Measurements from ENCODE around the gene PLIN4. TPM values are rescaled to one million over a fixed set of nuclear protein-coding genes. Genes with fewer than 3 reads are reported as not detected.

The PLIN4 gene
- total and polyA plus RNA-seq, 10 of the 15 experiments (the other 5 are each of a cell fraction or from before 2014, with no cell fraction given): 0.01 to 0.11 (median 0.05) TPM; not detected in 2

- no peaks in the 10 kb centered on the region for H4K20me1 ChIP-seq (ENCODE audit: control insufficient read depth, insufficient read depth)
- 98% methylated on average over 7 of the region's 8 CpGs for WGBS (ENCODE audit: insufficient coverage, insufficient replicate concordance, low lambda C conversion rate, missing lambda C conversion rate)
- H3K79me2 ChIP-seq (ENCODE audit: control insufficient read depth, insufficient read depth, low read length): no peaks in the 10 kb centered on the region
- no peak for DNase-seq (ENCODE audit: low read depth, low spot score)
- ChIA-PET SMC1A (ENCODE audit: uncharacterized antibody, unreplicated experiment) (no interaction called here), CTCF (interaction anchor here (0.6 to 1.3 kb wide), 4 partner anchors 21 to 228 kb away, joined by 3 read pairs; no protein-coding TSS in a partner anchor), POLR2A (no interaction called here), RAD21 (ENCODE audit: unreplicated experiment) (interaction anchor here (0.6 kb wide), 1 partner anchor 1124 kb away, joined by 3 read pairs; no protein-coding TSS in a partner anchor)
- no peak overlapping the region for H2AFZ ChIP-seq (ENCODE audit: control insufficient read depth, low read depth, low read length)
- BruUV-seq (replicated peaks): no TSS peak
- H3K27me3 ChIP-seq (replicated peaks in 1 of 2; ENCODE audit: control insufficient read depth in 2 of 2, insufficient read depth in 2 of 2, low read length in 1 of 2): no peaks in the 10 kb centered on the region
- no peak for FAIRE-seq
- no peaks in the 10 kb centered on the region for H3K4me1 ChIP-seq (ENCODE audit: control insufficient read depth, insufficient read depth, low read length)
- TF ChIP-seq RELB (IDR thresholded peaks at IDR 0.05; ENCODE audit: low read depth) (no peak), NR2C1 (IDR thresholded peaks at IDR 0.05) (no peak), BCL11A (IDR thresholded peaks at IDR 0.05; ENCODE audit: low read depth, low read length) (no peak), SKIL (IDR thresholded peaks at IDR 0.05; ENCODE audit: low read depth, poor library complexity, severe bottlenecking) (no peak), TARDBP (IDR thresholded peaks at IDR 0.05; ENCODE audit: borderline replicate concordance) (no peak), CHD2 (IDR thresholded peaks at IDR 0.05; ENCODE audit: borderline replicate concordance, low read depth, low read length) (no peak), BRCA1 (IDR thresholded peaks at IDR 0.05; ENCODE audit: low read depth, low read length) (no peak), FOXM1 (IDR thresholded peaks at IDR 0.05; ENCODE audit: low read depth, low read length) (no peak), CBX5 (IDR thresholded peaks at IDR 0.05; ENCODE audit: low read depth) (no peak), TAF1 (IDR thresholded peaks at IDR 0.05; ENCODE audit: borderline replicate concordance, low read depth, low read length) (no peak), TCF12 (IDR thresholded peaks at IDR 0.05; ENCODE audit: low read depth, low read length) (no peak), CBFB (IDR thresholded peaks at IDR 0.05; ENCODE audit: low read depth) (no peak)
- in situ Hi-C loops (cut with MboI): no loop called here
- H3K27ac ChIP-seq (ENCODE audit: control insufficient read depth, insufficient read depth): no peak overlapping the region
- H3K9me3 ChIP-seq (replicated peaks; ENCODE audit: control insufficient read depth, insufficient read depth, low read length): no peaks in the 10 kb centered on the region
- no peak overlapping the region for H3K9ac ChIP-seq (ENCODE audit: control insufficient read depth, insufficient read depth, low read length)
- intact Hi-C loops (cut with micrococcal nuclease; ENCODE audit: unreplicated experiment): no loop called here
- no peak overlapping the region for H3K4me2 ChIP-seq (ENCODE audit: control insufficient read depth, insufficient read depth)
- ATAC-seq: no peak
- no peak overlapping the region for H3K4me3 ChIP-seq
- H3K36me3 ChIP-seq (ENCODE audit: control insufficient read depth in 2 of 2, insufficient read depth in 2 of 2, low read length in 1 of 2): peaks cover 7 to 17% of the 10 kb centered on the region in 2 experiments; a peak in 3 of 4 replicates
These were observed 23.6 kb downstream of the PLIN4 start for GRCh38 chr19:4494691-4495064.
